HFFc6 (cell line): ENCODE measurements around the gene TRMU. TPM values are rescaled to one million over a fixed set of nuclear protein-coding genes. Genes with fewer than 3 reads are reported as not detected.

Experiments used
- DNase-seq: peaks from one replicate; pipeline ENCODE4 v3.0.0-alpha.2; 2018
- H3K27ac Mint-ChIP-seq: 2 replicates; pipeline ENCODE4 v1.8.0; 2020; ENCODE audit warnings: mild to moderate bottlenecking, mixed read lengths
- H3K27me3 Mint-ChIP-seq: 2 replicates; pipeline ENCODE4 v1.8.0; 2021; ENCODE audit warnings: mild to moderate bottlenecking, moderate library complexity, mixed read lengths; ENCODE audit not compliant: insufficient read depth
- H3K36me3 Mint-ChIP-seq: 2 replicates; pipeline ENCODE4 v1.8.0; 2021; ENCODE audit warnings: low read depth, mixed read lengths
- H3K4me1 Mint-ChIP-seq: 2 replicates; pipeline ENCODE4 v1.8.0; 2020; ENCODE audit warnings: low read depth, mixed read lengths
- H3K4me3 Mint-ChIP-seq: 2 replicates; pipeline ENCODE4 v1.8.0; 2020; ENCODE audit warnings: mild to moderate bottlenecking, moderate library complexity, mixed read lengths
- H3K9me3 Mint-ChIP-seq: 2 replicates; pipeline ENCODE4 v1.8.0; 2020; ENCODE audit warnings: mild to moderate bottlenecking, mixed read lengths
- long read RNA-seq: library from polyadenylated mRNA; unstranded; transcript quantifications from one replicate; pipeline ENCODE4 v2.0.0, GENCODE V29; 2019
- total RNA-seq, 6 experiments: library from RNA; stranded (reverse); fragmentation: NEBNext Ultra II Directional; extraction: Animal tissue kit (Norgen Biotek cat#: 25700); gene quantifications; 2 replicates in 1 of 6; 3 replicates in 5 of 6; pipeline ENCODE4 v1.2.3, GENCODE V29; 2021
- TF ChIP-seq, protein P1 (sequence below): fragments of 200-600 bp; sonication (generic); IDR thresholded peaks from 2 replicates; pipeline ENCODE4 v1.5.0; 2021; ENCODE audit warnings: antibody characterized with exemption, mild to moderate bottlenecking

Gene TRMU, protein sequence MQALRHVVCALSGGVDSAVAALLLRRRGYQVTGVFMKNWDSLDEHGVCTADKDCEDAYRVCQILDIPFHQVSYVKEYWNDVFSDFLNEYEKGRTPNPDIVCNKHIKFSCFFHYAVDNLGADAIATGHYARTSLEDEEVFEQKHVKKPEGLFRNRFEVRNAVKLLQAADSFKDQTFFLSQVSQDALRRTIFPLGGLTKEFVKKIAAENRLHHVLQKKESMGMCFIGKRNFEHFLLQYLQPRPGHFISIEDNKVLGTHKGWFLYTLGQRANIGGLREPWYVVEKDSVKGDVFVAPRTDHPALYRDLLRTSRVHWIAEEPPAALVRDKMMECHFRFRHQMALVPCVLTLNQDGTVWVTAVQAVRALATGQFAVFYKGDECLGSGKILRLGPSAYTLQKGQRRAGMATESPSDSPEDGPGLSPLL
- total RNA-seq, result 10 to 100 TPM; 26.4 to 36.4 (median 32.4) TPM
- long read RNA-seq, transcript TRMU-201 (11 exons, 1,940 nt), result major isoform, 15 of 28 reads
- long read RNA-seq, partial matches to known transcripts, result 3 of 28 reads
- long read RNA-seq, other reads (novel, unspliced or antisense), result 6 of 28 reads

DNA sequence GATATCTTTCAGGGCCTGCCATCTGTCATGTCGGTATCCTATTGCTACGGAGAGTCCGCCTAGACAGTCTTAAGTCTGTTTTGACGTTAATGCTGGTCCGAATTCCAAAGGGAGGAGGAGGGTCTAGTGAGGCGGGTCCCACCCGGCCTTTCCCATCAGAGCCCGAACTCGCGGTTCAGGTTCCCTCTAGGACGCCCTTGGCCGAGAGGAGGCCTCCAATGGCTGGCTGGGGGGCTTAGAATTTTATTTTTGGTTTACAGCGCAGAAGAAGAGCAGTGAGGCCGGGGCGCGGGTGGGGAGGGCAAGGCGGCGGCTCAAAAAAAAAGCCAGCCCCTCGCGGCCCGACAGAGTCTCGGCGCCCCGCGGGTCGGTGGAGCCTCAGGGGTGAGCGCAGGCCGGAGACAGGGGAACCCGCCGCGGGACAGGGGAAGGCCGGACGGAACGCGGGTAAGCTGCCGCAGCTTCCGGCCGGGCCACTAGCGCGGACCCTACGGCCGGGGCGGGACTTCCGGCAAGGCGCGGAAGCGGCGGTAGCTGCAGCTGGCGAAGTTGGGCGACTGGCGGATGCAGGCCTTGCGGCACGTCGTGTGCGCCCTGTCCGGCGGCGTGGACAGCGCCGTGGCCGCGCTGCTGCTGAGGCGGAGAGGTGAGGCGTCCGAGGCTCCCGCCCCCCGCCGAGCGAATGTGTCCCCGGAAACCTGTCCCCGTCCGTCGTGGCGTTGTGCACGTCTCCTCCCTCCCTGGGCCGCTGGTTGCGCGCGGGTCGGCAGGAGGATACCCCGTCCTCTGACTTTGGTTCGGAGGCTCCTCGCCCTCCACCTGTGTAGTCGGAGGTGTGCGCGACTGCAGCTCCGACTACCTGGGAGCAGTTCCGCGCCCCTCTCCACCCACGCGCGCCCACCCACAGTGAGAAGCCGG is at the start of gene TRMU:
TRMU (plus strand) TSS at position 514 of the 918 bp plus-strand sequence; CDS start at position 565, 51 bp downstream.
- peak; percentile 78 for DNase-seq
- Mint-ChIP-seq H3K4me1 (peaks cover 19% of the 10 kb centered on the region), H3K4me3 (peak within 1 kb of the TSS; percentile 97), H3K27me3 (peaks cover 6% of the 10 kb centered on the region; the same call in 1 of the 2 replicates), H3K27ac (peak within 1 kb of the TSS; percentile 93), H3K9me3 (no peaks in the 10 kb centered on the region), H3K36me3 (peaks cover 20% of the 10 kb centered on the region; the same call in 1 of the 2 replicates)
- TF ChIP-seq, protein P1, sequence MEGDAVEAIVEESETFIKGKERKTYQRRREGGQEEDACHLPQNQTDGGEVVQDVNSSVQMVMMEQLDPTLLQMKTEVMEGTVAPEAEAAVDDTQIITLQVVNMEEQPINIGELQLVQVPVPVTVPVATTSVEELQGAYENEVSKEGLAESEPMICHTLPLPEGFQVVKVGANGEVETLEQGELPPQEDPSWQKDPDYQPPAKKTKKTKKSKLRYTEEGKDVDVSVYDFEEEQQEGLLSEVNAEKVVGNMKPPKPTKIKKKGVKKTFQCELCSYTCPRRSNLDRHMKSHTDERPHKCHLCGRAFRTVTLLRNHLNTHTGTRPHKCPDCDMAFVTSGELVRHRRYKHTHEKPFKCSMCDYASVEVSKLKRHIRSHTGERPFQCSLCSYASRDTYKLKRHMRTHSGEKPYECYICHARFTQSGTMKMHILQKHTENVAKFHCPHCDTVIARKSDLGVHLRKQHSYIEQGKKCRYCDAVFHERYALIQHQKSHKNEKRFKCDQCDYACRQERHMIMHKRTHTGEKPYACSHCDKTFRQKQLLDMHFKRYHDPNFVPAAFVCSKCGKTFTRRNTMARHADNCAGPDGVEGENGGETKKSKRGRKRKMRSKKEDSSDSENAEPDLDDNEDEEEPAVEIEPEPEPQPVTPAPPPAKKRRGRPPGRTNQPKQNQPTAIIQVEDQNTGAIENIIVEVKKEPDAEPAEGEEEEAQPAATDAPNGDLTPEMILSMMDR, result no peak

DNA sequence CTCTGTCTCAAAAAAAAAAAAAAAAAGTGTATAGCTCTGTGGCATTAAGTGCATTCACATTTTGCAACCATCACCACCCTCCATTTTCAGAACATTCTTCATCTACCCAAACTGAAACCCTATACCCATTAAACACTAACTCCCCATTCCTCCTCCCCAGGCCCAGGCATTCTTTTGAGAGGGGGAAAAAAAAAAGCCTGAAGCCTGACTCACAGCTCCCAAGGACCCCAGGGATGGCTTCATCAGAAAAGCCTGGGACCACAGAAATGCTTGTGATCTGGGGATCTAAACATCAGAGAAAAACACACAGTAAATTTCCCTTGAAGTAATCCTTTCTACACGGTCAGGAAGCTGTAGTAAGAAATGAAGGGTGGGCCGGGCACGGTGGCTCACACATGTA is 49.5 kb upstream of the TRMU start:
- TF ChIP-seq, protein P1, result no peak
- no peak overlapping the region for H3K4me3 Mint-ChIP-seq
- H3K4me1 Mint-ChIP-seq, result no peaks in the 10 kb centered on the region
- H3K36me3 Mint-ChIP-seq, result peaks cover 27% of the 10 kb centered on the region
- H3K27me3 Mint-ChIP-seq, result no peaks in the 10 kb centered on the region; the same call in 1 of the 2 replicates
- no peak for DNase-seq
- no peaks in the 10 kb centered on the region for H3K9me3 Mint-ChIP-seq
- no peak overlapping the region for H3K27ac Mint-ChIP-seq

DNA sequence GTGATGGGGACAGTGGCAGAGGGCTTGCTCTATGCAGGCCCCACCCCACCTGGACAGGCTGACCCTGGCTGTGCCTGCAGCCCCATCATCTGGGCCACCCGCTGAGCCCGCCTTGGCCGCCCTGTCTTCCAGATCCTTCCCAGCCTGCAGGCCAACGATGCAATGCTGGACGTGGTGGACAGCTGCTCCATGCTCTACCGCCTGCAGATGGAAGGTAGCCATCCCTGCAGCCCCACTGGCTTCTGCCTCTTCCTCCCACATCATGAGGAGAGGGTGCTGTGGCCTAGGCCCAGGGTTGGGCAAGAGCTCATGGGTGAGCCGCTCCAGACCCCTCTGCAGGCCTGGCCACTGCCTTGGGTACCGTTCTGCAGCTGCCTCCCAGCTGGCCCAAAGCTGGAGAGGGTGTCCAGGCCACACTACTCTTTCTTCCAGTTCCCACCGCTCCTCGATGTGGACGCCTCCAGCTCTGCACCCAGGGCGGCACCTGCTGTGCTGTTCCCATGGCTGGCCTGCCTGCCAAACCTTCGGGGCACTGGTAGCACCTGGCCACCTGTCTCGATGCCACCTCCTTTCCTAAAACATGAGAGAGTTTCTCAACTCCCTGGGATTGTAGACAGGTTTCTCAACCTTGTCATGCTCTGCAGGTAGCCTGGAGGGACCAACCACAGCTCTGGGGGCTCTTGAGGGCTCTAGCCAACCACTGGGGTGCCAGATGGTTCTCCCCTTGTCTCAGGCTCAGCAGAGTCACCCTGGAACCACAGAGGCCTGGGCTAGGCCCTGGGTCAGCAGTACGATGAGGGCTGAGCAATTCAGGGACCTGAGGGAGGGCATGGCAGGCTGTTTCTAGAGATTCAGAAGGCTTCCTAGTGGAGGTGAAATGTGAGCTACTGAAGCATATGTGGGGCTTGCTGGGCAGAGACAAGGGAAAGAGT is 48.3 kb upstream of the TRMU start:
- no peaks in the 10 kb centered on the region; the same call in 1 of the 2 replicates for H3K9me3 Mint-ChIP-seq
- H3K36me3 Mint-ChIP-seq, result peaks cover 24% of the 10 kb centered on the region
- H3K4me1 Mint-ChIP-seq, result no peaks in the 10 kb centered on the region
- H3K4me3 Mint-ChIP-seq, result no peak overlapping the region
- no peak for DNase-seq
- H3K27ac Mint-ChIP-seq, result no peak overlapping the region
- TF ChIP-seq, protein P1, result no peak
- H3K27me3 Mint-ChIP-seq, result no peaks in the 10 kb centered on the region; the same call in 1 of the 2 replicates

DNA sequence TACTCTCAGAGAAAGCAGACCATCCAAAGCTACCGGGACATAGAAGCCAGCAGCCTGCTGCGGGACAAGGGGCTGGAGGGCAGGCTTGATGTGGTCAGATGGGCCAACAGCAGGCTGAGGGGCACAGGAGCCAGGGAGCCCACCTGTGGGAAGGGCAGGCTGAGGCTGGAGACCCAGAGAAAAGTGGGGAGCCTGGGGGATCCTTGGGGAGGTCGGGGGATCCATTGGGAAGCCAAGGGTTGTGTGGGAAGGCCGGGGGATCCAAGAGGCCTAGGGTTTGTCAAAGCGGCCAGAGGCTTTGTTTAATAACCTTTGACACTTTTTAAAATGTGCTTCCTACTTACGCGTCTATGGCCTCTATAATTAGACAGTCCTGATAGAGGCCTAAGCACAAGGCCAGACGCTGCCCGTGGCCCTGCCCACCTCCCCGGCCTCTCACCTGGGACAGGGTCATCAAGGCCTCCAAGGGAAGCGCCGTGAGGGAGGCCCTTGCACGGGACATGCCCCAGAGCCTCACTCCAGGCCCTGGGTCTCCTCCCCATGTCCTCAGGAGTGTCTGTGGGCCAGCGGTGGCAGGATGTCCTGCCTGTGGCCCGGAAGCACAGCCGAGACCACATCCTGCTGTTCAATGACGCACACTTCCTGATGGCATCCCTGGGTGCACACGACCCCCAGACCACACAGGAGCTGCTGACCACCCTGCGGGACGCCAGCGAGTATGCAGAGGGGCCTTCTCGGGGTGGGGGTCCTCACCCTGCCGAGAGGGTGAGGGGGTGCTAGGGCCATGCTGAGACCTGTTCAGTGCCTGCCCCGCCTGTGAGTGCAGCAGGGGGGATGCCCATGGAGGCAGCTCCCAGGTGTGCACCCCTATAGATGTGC is 47.4 kb upstream of the TRMU start:
- TF ChIP-seq, protein P1, result no peak
- H3K4me1 Mint-ChIP-seq, result peaks cover 2% of the 10 kb centered on the region
- peaks cover 29% of the 10 kb centered on the region for H3K36me3 Mint-ChIP-seq
- H3K9me3 Mint-ChIP-seq, result no peaks in the 10 kb centered on the region; the same call in 1 of the 2 replicates
- no peaks in the 10 kb centered on the region; the same call in 1 of the 2 replicates for H3K27me3 Mint-ChIP-seq
- no peak for DNase-seq
- H3K27ac Mint-ChIP-seq, result no peak overlapping the region
- H3K4me3 Mint-ChIP-seq, result no peak overlapping the region
